Skeletal muscle tissue (tissue), 4 donors: Measurements from ENCODE around the gene MOAP1. TPM values are rescaled to one million over a fixed set of nuclear protein-coding genes. Genes with fewer than 3 reads are reported as not detected.
"Not testable (repeated sequence)": the region's sequence is repeated elsewhere in the genome, so short reads cannot be mapped to it uniquely, and the experiment has no call there.

Experiments used
- H3K27ac ChIP-seq: one replicate; pipeline ENCODE4 v1.7.0; 2013; ENCODE audit warnings: mild to moderate bottlenecking, low read depth, low read length, inconsistent platforms
- H3K27me3 ChIP-seq, 3 donors: one replicate each; pipeline ENCODE4 v1.7.0; 2013; ENCODE audit warnings: low read length in 3 of 3; ENCODE audit not compliant: control insufficient read depth in 3 of 3, insufficient read depth in 3 of 3
- H3K36me3 ChIP-seq, 3 donors: one replicate each; pipeline ENCODE4 v1.7.0; 2013; ENCODE audit warnings: low read length in 3 of 3; ENCODE audit not compliant: control insufficient read depth in 3 of 3, insufficient read depth in 3 of 3
- H3K4me1 ChIP-seq, 3 donors: one replicate each; pipeline ENCODE4 v1.7.0; 2013; ENCODE audit warnings: low read length in 3 of 3, mild to moderate bottlenecking in 3 of 3; ENCODE audit not compliant: control insufficient read depth in 3 of 3, insufficient read depth in 3 of 3
- H3K4me3 ChIP-seq, 3 donors: one replicate each; pipeline ENCODE4 v1.7.0; 2013; ENCODE audit warnings: low read length in 3 of 3
- H3K9ac ChIP-seq, 3 donors: one replicate each; pipeline ENCODE4 v1.7.0; 2013; ENCODE audit warnings: low read length in 3 of 3, mild to moderate bottlenecking in 3 of 3, moderate library complexity in 2 of 3, low read depth in 1 of 3
- H3K9me3 ChIP-seq, 3 donors: one replicate each; pipeline ENCODE4 v1.7.0; 2013; ENCODE audit warnings: low read length in 3 of 3; ENCODE audit not compliant: control insufficient read depth in 3 of 3
- total RNA-seq: library from RNA; depleted of rRNA; stranded (reverse); fragments of >200 nt; gene quantifications from one replicate; pipeline ENCODE4 v1.2.3, GENCODE V29; 2014
- donor health status: Osteomylitis.

MOAP1 gene
- total RNA-seq, 1 donor from 2014 or later: 20.4 TPM

DNA sequence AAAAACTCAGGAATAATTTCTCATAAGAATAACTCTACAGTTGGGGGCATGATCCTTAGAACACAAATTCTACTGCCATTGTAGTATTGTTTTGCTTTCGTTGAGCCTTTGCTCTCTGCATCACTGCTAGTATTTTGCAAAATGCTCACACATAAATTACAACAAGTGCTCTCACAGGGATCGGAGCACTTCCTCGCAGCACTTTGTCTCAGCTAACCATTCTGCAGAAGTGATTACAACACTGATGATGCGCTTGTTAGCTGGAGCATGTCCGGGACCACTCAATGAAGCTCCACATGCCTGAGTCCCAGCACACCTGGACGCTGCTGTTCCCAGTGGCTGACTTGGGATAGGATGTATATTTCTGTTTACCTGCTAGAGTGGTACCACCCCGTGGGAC, 31.6 kb downstream of the MOAP1 start:
- no peaks in the 10 kb centered on the region for H3K4me1 ChIP-seq
- no peaks in the 10 kb centered on the region for H3K9me3 ChIP-seq
- peaks cover 0 to 6% (median 3%) of the 10 kb centered on the region in 3 donors for H3K27me3 ChIP-seq
- no peak overlapping the region for H3K9ac ChIP-seq
- no peak overlapping the region for H3K27ac ChIP-seq
- no peak overlapping the region for H3K4me3 ChIP-seq
- H3K36me3 ChIP-seq: no peaks in the 10 kb centered on the region

- Histone ChIP-seq H3K9ac (no peak overlapping the region), H3K4me3 (no peak overlapping the region), H3K4me1 (no peaks in the 10 kb centered on the region), H3K9me3 (no peaks in the 10 kb centered on the region), H3K27me3 (peaks cover 0 to 6% (median 3%) of the 10 kb centered on the region in 3 donors), H3K27ac (no peak overlapping the region), H3K36me3 (no peaks in the 10 kb centered on the region)
Observed at GRCh38 chr14:93150227-93151208, 34.2 kb downstream of the MOAP1 start.

- Histone ChIP-seq H3K9me3 (no peaks in the 10 kb centered on the region), H3K4me3 (no peak overlapping the region), H3K27me3 (peaks cover 0 to 6% (median 3%) of the 10 kb centered on the region in 3 donors), H3K9ac (no peak overlapping the region), H3K36me3 (no peaks in the 10 kb centered on the region), H3K27ac (no peak overlapping the region), H3K4me1 (no peaks in the 10 kb centered on the region)
Observed at GRCh38 chr14:93148979-93149378, 35.7 kb downstream of the MOAP1 start.

DNA sequence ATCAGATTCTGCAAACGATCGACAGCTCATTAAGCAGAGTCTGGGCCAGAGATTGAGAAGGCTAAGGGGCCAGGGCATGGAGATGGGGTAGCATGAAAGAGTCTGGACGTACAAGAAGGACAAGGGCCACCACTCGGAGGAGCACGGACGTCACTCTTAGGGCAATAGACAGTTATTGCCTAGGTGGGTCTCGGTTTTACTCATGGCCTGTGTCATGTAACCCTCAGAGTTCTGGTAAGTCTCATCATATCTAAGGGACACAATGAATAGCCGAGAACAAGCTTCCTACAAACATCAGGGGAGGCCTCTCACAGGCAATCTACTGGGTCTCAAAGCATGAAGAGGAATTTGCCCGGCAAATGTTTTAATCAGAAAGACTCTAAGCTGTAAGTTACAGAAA, 38.6 kb downstream of the MOAP1 start:
- Histone ChIP-seq H3K4me1 (no peaks in the 10 kb centered on the region), H3K4me3 (no peak overlapping the region), H3K27ac (no peak overlapping the region), H3K9ac (no peak overlapping the region), H3K9me3 (no peaks in the 10 kb centered on the region), H3K27me3 (no peaks in the 10 kb centered on the region), H3K36me3 (no peaks in the 10 kb centered on the region)

DNA sequence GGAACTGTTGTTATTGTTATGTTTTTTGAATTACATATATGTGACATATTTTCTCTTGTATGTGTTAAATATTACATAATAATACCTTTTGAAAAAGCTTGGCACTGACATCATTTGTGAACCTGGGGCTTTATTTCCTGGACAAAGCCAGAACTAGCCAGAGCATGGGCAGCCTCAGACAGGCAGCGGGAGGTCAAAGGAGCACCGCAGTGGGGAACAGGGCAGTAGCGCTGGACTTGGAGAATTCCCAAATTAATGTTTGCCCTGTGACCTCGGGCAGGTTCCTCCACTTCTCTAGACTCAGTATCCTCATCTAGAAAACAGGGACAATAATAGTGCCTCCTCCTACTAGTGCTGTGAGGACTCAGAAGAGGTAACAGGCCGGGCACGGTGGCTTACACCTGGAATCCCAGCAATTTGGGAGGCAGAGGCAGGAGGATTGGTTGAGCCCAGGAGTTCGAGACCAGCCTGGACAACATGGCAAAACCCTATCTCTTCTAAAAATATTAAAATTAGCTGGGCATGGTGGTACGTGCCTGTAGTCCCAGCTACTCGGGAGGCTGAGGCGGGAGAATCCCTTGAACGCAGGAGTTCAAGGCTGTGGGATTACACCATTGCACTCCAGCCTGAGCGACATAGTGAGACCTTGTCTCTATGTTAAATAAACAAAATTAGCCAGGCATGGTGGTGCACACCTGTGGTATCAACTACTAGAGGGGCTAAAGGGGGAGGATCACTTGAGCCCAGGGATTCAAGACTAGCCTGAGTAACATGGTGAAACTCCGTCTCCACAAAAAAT, 41.6 kb downstream of the MOAP1 start:
- Histone ChIP-seq H3K9me3 (no peaks in the 10 kb centered on the region), H3K4me1 (no peaks in the 10 kb centered on the region), H3K4me3 (no peak overlapping the region), H3K27ac (no peak overlapping the region), H3K9ac (no peak overlapping the region), H3K36me3 (no peaks in the 10 kb centered on the region), H3K27me3 (peaks cover 0 to under 1% (median 0%) of the 10 kb centered on the region in 3 donors)

DNA sequence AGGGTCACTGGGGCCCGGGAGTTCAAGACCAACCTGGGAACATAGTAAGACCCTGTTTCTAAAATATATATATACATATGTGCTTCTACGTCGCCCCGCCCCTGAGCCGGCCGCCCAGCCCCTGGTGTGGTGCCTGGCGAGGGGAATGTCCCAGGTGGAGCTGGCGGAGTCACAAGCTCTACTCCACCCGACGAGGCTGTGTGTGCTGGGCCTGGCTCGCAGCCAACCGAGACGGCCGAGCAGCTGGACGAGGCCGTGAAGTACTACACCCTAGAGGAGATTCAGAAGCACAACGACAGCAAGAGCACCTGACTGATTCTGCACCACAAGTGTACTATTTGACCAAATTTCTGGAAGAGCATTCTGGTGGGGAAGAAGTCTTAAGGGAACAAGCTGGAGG, 46.8 kb downstream of the MOAP1 start:
- H3K4me1 ChIP-seq: no peaks in the 10 kb centered on the region
- H3K27ac ChIP-seq: no peak overlapping the region
- peaks cover 0 to 2% (median 0%) of the 10 kb centered on the region in 3 donors for H3K27me3 ChIP-seq

DNA sequence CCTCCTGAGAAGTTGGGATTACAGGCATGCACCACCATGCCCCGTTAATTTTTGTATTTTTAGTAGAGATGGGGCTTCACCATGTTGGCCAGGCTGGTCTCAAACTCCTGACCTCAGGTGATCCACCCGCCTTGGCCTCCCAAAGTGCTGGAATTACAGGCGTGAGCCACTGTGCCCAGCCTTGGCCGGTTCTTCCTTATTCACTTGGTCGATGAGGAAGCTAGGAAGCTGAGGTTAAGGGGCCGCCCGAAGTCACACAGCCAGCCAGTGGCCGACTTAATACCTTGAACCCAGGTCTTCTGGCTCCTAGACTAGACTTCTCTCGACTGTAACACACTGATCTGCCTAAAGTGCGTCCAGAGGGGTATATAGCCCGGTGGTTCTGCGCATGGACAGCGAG, 48.2 kb downstream of the MOAP1 start:
- H3K27me3 ChIP-seq, H3K4me3 ChIP-seq, H3K4me1 ChIP-seq, H3K9ac ChIP-seq, H3K36me3 ChIP-seq, H3K9me3 ChIP-seq, H3K27ac ChIP-seq: not testable (repeated sequence)

More for the DNA sequence above, 46.8 kb downstream of the MOAP1 start:
- Histone ChIP-seq H3K4me3 (no peak overlapping the region), H3K9ac (no peak overlapping the region), H3K36me3 (no peaks in the 10 kb centered on the region), H3K9me3 (no peaks in the 10 kb centered on the region)

GRCh38 chr14:93136009-93136408, 48.7 kb downstream of the MOAP1 start:
- no peaks in the 10 kb centered on the region for H3K36me3 ChIP-seq
- H3K27ac ChIP-seq: no peak overlapping the region
- no peak overlapping the region for H3K4me3 ChIP-seq
- no peaks in the 10 kb centered on the region for H3K9me3 ChIP-seq
- H3K9ac ChIP-seq: no peak overlapping the region
- peaks cover 0 to 2% (median 0%) of the 10 kb centered on the region in 3 donors for H3K27me3 ChIP-seq
- no peaks in the 10 kb centered on the region for H3K4me1 ChIP-seq

DNA sequence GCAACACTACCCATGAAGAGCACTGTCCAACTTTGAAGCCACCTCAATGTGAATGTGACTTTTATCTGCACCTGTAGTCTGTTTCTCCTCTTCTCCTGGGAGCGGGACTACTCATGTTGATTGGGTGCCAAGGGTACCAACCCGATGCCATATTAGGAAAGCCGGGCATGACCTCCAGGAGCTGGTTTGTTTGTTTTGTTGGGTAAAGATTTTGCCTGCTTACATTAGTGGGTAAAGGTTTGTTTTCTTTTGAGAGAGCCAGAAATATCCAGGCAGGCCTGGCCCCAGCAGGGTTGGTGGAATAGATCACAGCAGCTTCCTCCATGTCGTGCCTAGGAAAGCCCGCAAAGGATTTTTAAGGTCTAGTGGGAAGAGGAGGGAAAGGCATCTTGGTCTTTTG, 49.3 kb downstream of the MOAP1 start:
- Histone ChIP-seq H3K9ac (no peak overlapping the region), H3K27ac (no peak overlapping the region), H3K27me3 (peaks cover 0 to 2% (median 0%) of the 10 kb centered on the region in 3 donors), H3K9me3 (no peaks in the 10 kb centered on the region), H3K36me3 (no peaks in the 10 kb centered on the region), H3K4me3 (no peak overlapping the region), H3K4me1 (no peaks in the 10 kb centered on the region)

DNA sequence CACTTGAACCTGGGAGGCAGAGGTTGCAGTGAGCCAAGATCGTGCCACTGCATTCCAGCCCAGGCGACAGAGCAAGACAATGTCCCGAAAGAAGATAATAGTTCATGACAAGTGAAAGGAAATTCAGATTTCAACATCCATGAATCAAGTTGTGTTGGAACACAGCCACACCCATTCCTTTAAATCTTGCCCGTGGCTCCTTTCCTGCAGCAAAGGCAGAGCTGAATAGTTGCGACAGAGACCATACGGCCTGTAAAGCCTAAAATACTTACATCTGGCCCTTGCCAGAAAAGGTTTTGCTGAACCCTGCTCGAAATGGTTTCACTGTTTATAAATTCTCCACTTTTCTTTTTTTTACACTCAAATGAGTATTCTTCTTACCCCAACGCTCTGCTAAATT, 51.2 kb downstream of the MOAP1 start:
- Histone ChIP-seq H3K9ac (no peak overlapping the region), H3K4me1 (no peaks in the 10 kb centered on the region), H3K36me3 (no peaks in the 10 kb centered on the region), H3K4me3 (no peak overlapping the region), H3K27ac (no peak overlapping the region), H3K27me3 (peaks cover 0 to 2% (median 0%) of the 10 kb centered on the region in 3 donors), H3K9me3 (no peaks in the 10 kb centered on the region)
